Camera-type eye (tissue), 1 donor: Measurements from ENCODE around the gene CFAP210. TPM values are rescaled to one million over a fixed set of nuclear protein-coding genes. Genes with fewer than 3 reads are reported as not detected.

ENCODE experiments used
- total RNA-seq: library from RNA; depleted of rRNA; stranded (reverse); fragments of >200 nt; gene quantifications from one replicate; pipeline ENCODE4 v1.2.3, GENCODE V29; 2014

Gene CFAP210, protein sequence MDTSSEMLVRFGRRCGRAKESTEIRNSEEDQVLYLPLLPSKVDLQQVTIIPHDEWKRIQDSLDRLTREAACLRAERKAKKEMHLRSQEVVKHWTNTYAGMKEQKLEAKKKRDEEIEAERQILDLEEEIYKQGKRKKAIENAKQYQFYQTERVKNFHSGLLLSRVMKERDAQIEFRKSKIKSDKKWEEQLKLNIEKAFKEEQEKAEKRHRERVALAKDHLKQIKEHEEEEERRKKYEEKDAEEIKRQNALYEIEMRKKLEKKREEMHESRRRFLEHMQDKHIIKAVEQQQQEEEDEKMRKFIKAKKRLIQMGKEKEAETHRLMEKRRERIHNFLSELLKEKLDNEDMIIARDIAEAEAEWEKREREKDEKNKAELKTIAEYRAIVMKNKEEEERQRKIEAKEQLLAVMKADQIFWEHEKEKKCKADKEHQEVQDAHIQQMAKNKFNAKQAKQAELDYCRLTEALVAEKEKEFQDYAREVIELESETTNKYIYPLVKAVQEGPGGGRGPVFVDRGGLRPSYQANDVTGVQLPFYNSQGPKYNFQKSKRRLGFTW
- 1.2 TPM for total RNA-seq

DNA sequence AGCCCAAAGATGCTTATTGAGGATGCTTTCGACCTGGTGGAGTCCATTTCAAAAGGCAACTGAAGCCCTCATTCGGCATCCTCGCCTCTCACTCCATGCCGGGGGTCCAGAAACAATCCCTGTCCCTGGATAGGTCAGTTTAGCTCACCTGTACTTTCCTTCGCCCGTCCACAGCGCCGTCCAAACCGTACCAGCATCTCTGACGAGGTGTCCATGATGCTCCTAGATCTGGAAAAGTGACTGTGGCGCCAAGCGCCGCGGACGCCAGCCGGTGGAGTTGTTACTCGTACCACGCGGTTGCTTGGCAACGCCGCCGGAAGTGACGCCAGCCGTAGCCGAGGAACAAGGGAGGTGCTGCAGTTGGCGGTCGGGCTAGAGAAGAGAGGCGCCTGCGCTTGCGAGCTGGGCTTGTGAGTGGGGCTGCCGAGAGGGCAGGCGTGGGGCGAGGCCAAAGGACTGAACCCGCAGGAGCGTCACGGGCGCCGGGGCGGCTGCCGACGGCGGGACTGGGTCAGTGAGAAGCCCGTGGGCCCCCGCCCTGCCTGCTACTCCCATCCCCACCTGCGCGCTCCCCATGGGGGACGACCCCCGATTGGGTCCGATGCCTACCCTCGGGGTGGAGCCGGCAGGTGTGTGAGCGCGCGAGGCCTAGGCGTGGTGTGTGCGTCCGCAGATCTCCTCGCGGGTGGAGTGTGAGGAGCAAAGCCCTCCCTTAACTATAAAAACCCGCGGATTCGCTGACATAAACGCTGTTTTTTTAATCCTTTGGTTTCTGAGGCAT, at the start of gene CFAP210, which contains the start of gene PHOSPHO2:
Gene CFAP210 (minus strand): TSS at position 293 of the 781 bp plus-strand sequence. CDS start 78 bp downstream, at position 215.
Gene PHOSPHO2 (plus strand): TSS at position 357 of the 781 bp plus-strand sequence. CDS start 6,503 bp downstream, outside the sequence.

Other genes starting within 250 kb of the CFAP210 start
- gene BBS5, start 214.9 kb downstream of the CFAP210 start, total RNA-seq: 33.8 TPM
- gene KLHL41, start 184.7 kb downstream of the CFAP210 start, total RNA-seq: 209 TPM
- 51.5 TPM for gene FASTKD1, start 120.5 kb downstream of the CFAP210 start, total RNA-seq
- 68.1 TPM for gene PPIG, start 110.1 kb downstream of the CFAP210 start, total RNA-seq
- gene PHOSPHO2, start 64 bp upstream of the CFAP210 start, total RNA-seq: 19.4 TPM
- gene KLHL23, start 39.4 kb upstream of the CFAP210 start, total RNA-seq: 62.1 TPM
- gene SSB, start 104.5 kb upstream of the CFAP210 start, total RNA-seq: 114 TPM
- 29.2 TPM for gene METTL5, start 130.5 kb upstream of the CFAP210 start, total RNA-seq
- gene UBR3, start 133.0 kb upstream of the CFAP210 start, total RNA-seq: 167 TPM